ENCODE data around the gene SLC2A11.

SLC2A11 gene, protein sequence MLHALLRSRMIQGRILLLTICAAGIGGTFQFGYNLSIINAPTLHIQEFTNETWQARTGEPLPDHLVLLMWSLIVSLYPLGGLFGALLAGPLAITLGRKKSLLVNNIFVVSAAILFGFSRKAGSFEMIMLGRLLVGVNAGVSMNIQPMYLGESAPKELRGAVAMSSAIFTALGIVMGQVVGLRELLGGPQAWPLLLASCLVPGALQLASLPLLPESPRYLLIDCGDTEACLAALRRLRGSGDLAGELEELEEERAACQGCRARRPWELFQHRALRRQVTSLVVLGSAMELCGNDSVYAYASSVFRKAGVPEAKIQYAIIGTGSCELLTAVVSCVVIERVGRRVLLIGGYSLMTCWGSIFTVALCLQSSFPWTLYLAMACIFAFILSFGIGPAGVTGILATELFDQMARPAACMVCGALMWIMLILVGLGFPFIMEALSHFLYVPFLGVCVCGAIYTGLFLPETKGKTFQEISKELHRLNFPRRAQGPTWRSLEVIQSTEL

DNA sequence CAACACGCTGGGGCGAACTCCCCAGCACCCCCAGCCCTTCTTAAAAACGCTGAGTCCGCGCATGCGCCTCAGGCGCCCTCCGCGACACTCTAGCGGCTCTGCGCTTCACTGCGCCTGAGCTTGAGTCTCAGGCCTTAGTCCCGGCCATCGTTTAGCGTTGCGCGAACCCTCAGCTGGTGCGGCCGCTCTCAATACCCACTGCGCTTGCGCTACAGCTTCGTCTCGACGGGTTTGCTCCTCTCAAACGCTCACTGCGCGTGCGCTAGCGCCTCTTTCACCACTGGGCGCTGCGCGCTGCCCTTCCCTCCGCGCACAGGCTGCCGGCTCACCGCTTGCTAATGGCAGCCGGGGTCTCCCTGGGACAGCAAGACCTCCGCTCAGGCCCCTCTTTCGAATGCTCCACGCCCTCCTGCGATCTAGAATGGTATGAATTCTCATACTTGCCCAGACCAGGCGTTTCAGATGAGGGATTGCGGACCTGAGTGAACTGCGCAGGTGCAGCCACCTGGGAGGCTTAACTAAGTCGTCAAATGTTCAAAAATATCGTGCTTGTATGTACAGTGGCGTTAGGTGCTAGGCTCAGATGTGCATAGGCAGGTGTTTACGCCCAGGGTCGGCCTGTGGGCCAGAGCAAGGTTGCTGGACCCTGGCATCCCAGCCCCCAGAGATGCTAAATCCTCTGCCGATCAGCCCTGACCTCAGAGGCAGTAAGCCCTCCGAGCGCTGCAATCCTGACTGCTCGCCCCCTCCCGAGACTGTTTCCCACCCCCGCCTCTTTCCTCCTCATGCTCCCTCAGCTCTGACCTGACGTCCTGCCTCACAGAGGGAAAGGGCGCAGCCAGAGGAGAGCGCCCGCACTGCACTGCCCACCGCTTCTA, at the start of gene SLC2A11:
Gene SLC2A11, plus strand, starts transcription at position 270 of the 878 bp plus-strand sequence. Its CDS starts 125 bp downstream, at position 395.
- DNase-seq (ENCODE audit: low read depth), result peak; percentile 88

DNA sequence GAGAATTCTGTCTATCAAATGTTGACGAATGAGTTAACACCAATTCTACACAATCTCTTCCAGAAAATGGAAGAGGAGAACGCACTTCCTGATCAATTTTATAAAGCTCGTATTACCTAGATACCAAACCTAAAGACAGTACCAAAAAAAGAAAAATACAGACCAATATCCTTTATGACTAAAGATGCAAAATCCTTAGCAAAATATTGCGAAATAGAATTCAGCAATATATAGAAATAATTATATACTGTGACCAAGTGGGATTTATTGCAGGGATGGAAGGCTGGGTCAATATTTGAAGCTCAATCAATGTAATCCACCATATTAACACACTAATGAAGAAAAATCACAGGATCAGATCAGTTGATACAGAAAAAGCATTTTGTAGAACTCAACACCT, 45.3 kb upstream of the SLC2A11 start:
- no peak for DNase-seq (ENCODE audit: low read depth)

DNA sequence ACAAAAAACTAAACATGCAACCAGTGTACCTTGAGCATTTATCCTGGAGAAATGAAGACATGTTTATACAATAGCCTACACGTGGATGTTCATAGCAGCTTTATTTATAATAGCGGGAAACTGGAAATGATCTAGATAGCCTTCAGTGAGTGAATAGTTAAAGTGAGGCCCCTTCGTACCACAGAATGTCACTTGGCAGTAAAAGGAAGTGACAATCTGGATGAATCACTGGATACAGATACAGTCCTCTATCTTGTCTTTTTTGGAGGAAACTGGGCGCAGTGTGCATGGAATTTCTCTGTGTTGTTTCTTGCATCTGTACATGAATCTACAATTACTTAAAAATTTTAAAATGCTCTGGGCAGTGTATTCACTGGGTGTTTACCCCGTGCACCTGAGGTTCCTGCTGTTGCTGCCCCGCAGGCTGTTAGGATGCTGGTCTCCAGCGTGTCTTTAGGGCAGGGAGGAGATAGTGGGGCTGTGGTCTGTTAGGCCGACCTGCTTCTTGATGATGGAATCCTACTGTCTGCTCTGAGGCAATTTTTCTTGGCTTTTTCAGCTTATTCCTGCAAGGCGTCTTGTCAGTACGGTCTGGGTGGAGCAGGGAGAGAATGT, 42.0 kb upstream of the SLC2A11 start:
- DNase-seq (ENCODE audit: low read depth), result no peak

DNA sequence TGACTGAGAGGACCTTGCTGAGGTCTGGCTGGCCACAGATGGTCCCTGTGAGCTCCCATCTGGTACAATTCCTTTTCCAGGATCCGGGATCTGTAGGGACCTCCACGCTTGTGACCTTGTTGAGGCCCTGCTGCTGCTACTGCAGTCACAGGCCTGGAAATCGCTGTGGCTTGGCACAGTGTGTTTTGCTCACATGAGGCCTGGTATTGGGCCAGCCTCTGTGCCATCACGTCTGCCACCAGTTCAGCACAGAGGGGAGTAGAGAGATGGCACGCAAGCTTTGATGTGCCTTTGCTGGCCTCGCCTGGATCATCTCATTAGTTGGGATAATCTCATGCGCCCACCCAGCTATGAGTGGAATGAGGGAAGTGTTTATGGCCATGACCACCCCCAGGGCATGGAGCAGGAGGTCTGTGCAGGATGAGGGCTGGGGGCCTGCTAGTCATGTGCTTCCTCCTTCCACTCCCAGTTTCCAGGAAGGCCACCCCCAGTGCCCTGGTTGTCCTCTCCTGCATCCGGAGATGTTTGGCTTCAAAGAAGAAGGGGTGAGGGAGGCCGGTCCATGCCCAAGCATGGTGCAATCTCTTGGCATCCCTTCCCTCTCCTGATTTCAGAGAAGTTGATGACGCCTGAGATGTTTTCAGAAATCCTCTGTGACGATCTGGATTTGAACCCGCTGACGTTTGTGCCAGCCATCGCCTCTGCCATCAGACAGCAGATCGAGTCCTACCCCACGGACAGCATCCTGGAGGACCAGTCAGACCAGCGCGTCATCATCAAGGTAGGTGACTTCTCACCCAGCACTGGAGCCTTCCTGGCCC, 41.3 kb upstream of the SLC2A11 start:
- DNase-seq (ENCODE audit: low read depth), result no peak

DNA sequence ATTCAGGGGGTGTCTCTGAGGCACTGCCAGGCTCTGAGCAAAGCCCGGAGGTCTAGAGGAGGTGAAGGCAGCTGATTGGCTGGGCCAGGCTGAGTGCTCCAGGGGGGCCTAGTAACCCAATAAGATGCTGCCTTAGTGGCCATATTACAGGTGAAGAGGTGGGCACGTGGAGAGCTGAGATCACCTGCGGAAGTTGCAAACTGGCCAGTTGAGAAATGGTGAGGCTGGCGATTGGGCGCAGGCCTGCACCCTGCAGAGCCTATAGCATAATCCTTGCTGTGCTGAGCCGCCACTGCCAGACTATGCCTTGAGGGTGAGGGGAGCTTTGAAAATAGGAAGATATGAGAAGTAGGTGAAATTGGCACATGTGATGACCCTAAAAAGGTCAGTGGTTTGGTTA, 40.5 kb upstream of the SLC2A11 start:
- no peak for DNase-seq (ENCODE audit: low read depth)

DNA sequence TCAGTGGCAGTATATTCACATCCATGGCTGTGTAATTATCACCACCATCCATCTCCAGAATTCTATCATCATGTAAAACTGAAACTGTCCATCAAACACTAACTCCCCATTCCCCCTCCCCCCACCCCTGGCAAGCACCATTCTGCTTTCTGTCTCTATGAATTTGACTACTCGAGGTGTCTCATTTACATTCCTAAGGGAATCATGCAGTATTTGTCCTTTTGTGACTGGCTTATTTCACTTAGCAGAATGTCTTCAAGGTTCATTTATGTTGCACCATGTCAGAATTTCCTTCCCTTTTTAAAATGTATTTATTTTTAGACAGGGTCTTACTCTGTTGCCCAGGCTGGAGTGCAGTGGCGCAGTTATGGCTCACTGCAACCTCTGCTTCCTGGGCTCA, 39.1 kb upstream of the SLC2A11 start:
- DNase-seq (ENCODE audit: low read depth), result no peak

DNA sequence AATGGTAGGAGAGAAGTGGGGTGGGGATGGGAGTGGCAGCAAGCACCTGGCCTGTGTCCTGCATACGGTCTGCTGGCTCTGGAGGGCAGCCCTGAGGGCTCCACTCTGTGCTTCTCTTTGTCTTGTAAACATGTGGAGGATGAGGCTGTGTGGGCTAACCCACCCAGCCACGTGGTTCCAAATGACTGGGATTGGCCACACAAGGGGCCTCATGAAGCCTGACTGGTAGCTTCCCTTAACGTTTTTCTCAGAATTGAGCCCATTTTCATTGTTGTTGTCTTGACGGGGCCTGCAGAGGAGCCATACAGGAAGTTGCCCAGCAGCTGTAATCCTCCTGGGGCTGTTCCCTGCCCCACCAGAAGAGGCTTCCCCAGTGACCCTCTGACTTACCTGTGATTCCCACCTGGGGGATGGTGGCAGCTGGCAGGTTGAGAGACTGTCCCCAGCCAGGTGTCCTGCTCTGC, 36.9 kb upstream of the SLC2A11 start:
- no peak for DNase-seq (ENCODE audit: low read depth)

DNA sequence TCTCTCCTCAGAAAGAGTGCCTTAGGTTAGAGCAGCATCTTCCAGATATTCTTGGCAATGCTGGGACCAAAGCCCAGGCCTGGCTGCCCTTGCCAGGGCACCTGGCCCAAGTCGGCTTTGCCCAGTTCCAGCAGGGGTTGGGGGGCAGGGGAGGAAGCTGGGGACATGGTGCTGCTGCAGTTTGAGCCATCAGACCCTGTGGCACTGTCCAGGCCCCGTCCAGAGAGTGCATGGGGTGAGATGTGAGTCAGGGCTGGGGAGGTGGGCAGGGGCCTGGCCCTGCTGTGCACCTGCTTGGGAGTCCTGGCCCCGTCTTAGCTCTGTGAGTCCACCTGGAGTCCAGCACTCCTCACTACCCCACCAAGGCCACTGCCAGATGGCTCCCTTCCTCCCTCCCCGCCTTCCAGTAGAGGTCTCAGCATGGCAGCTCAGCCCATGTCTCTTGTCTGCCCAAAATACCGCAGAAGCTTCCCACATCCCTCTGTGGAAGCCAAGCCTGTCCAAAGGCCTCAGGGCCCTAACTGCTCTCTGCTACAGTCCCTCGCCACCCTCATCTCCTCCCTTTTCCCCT, 35.5 kb upstream of the SLC2A11 start:
- DNase-seq (ENCODE audit: low read depth), result no peak

DNA sequence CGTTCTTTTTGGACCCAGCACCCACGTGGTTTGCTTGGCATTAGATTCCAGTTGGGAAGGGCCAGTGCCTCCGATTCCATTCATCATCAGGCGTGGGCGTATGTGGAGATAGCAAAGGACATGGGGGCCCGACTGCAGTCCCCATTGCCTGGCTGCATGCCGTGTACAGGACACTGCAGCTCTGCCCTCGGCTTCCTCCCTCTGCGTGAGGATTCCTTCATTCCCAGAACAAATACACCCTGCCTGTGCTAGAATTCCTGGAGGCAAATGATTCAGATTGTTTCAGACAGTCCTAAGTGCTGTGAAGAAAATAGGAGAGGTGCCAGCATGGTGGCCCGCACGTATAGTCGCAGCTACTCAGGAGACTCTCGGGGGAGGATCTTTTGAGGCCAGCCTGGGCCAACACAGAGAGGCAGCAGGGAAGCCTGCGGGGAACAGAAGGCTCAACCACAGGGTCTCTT, 34.3 kb upstream of the SLC2A11 start:
- no peak for DNase-seq (ENCODE audit: low read depth)

DNA sequence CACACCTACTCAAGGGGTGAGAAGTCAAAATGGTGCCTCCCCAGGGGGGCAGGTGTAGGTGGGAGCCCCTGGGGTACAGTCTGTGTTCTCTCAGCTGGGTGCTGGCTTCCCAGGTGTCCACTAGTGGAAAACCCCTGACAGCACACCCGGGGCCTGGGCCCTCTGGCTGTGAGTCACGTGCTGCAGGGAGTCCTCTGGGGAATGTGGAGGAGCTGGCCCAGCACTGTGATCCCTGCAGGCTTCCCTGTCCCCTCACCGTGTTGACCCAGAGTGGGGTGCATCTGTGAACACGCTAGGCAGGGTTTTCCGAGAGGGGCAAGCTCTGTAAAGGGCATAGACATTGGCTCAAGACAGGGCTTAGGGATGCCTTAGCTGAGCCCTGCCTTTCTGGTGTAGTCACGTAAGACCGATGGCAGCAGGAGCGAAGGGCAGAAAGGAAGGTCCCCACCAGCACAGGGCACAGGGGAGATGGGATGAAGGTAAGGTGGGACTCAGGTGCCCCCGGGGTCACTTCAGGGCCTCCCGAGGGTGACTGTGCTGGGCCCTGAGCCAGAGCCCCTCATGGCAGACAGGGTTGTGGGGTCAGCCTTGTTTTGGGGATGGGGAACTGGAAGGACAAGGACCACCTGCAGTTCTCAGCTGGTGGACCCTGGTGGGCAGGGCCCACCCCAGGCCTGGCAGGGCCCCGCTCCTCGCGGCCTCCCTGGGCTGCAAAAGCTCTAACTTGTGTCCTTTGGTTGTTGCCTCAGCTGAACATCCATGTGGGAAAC, 33.0 kb upstream of the SLC2A11 start:
- DNase-seq (ENCODE audit: low read depth), result no peak

DNA sequence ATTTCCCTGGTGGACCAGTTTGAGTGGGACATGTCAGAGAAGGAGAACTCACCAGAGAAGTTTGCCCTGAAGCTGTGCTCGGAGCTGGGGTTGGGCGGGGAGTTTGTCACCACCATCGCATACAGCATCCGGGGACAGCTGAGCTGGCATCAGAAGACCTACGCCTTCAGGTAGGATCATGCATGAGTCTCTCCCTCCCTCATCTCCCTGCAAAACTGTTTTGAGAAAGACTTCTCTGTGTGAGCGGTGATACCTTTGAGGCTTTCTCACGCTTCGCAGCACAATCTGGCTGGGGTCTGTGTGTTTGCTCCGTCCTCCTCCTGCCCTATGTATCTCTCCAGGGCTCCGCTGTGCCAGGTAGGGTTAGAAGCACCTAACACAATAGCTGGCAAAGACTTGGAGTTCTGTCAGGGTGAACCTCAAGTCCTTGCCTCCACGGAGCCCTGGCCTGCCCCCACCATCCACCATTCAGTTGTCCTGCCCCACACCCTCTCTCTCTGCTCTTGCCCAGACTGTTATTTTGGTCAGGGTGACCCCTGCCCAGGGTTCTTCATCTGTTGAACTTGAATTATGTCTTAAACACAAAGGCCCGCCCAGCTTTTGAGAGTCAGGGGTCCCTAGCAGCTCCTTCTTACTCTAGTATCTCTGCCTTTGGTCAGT, 32.3 kb upstream of the SLC2A11 start:
- DNase-seq (ENCODE audit: low read depth), result no peak

DNA sequence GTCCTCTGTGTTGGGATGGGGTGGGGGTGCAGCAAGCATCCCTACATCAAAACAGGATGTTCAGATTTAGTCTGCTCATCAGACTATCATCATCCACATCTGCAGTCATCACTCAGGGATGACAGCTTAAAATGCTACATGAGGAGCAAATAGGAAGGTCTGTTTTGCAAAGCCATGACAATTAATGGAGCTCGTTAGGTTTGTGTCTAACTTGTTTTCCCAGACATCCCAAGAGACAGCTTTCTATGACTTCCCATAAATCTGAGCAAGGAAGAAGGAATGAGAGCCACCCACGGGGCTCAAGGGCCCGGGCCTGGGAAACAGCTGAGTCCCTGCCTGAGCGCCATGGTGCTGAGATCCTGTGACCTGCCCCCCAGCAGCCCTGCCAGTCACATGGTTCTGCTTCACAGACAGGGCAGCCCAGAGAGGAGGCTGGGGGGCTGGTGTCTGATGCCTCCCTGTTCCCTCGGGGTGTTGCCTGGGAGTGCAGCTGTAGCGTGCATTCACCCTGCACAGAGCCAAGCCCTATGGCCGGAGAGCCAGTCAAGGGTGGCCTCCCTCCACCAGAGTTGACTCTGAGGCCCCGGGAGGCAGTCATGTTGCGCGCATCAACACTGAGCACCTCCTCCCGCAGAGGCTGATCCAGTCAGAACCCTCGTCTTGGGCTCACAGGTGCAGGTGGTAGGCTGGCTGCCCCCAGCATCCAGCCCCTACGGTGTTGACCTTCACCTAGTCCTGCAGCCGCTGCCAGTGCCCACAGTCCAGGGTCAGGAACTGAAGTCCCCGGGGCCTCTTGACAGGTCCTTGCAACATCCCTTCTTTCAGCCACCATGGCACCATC, 30.9 kb upstream of the SLC2A11 start:
- DNase-seq (ENCODE audit: low read depth), result no peak

DNA sequence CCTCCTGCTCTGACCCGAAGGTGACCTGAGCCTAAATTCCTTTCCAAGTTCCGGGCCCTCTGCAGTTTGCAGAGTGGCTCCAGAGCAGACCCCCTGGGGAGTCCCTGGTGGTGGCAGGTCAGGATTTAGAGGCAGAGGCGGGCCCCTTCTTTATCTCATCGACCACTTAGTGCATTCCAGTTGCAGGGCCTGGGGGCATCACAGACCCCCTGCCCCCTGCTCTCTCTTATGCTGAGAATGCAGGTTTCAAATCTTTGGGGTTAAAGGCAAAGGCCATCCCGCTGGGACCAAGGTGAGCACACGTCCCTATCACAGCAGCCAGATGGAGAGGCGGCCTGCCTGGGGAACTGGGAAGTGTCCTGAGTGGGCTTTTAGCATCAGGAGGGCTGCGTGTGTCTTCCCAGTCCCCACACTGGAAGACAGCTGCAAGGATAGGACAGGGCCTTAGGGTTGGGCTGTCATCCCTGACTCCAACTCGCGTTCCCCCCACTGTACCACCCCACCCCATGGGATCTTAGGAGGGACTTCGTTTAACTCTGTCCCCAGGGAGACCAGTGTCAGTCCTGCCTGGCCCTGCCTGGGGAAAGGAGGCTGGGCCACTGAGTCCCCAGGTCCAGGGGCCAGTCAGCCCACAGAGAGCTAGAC, 30.2 kb upstream of the SLC2A11 start:
- DNase-seq (ENCODE audit: low read depth), result no peak

DNA sequence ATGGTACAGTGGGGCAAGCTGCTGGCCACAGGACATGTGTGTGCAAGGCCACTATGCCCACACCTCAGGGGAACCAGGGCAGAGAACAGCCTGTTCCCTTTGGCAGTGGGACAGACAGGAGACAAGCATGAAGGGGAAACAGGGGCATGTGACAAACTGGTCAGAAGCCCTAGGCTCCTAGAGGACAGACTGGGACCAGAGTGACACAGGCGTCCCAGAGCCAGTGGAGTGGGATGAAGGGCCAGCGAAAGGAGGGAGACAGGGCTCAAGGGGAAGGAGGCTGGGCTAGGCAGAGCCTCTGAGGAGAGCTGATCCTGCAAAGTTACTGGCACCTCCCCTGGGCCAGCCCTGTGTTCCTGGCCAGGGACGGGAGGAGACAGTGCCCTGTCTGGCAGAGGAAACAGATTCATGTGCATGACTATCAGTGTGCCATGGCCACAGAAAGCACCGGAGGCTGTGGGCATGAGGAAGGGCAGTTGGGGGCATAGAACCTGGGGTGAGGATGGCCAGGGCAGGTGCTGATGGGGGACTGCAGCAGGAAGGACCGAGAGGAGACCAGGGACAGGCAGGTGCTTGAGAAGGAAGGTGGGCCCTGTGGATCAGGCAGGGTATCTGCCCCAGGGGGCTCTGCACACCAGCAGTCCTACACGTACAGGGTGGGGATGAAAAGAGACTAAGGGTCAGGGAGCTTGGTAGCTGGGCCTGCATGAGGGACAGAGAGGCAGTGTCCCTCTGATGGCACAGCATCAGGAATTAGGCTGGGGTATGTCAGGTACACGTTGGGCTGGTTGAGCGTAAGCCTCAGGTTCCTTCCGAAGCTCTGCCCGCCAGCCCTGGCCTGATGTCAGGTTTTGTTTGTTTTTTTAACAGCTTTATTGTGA, 28.6 kb upstream of the SLC2A11 start:
- DNase-seq (ENCODE audit: low read depth), result no peak

DNA sequence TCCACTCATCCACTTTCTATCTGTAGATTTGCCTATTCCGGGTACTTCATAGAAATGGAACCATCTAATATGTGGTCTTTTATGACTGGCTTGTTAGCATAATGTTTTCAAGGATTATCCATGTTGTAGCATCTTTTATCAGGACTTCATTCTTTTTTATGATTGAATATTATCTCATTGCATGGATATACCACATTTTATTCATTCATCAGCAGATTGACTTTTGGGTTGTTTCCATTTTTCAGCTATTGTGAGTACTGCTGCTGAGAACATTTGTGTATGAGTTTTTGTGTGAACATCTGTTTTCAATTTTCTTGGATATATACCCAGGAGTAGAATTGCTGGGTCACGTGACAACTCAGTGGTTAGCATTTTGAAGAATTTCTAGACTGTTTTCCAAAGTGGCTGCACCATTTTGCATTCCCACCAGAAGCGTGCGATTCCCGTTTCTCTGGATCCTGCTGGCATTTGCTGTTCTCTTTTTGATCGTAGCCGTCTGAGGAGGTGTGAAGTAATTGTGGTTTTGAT, 27.8 kb upstream of the SLC2A11 start:
- no peak for DNase-seq (ENCODE audit: low read depth)

DNA sequence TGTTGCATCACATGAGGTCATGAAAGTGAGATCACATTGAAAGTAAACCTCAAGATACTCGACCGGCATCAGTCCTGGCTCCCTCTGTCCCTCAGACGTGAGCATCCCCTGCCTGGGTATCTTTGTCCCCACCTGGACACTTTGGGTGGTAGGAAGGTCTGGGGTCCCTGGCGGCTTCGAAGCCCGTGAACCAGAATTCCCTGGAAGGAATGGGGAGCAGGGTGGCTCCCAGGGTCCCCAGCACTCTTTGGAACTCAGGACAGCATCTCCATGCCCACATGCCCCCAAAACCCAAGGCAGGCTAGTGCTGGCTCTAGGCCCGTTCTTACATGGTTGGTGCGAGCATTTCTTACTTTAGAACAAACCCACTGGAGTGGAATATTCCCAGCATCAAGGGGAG, 26.4 kb upstream of the SLC2A11 start:
- no peak for DNase-seq (ENCODE audit: low read depth)

DNA sequence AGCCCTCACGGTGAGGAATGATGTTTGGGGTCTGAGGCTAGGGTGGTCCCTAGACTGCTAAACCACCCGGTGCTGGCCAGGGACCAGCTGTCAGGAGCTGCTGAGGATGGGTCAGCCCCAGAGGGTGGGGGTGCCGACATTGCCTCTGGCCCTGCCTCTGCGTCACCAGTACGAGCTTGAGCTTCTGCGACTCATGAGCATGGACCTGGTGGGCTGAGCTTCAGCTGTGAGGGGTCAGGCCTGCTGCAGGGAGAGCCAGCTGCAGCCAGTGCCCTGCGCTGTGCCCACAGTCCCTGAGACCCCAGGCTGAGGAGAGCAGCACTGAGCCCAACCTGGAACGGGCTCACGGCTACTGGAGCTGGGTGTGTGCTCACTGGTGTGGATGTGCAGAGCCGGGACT, 25.9 kb upstream of the SLC2A11 start:
- DNase-seq (ENCODE audit: low read depth), result no peak
